Tibial nerve (tissue), 4 donors: ENCODE results near the gene FAM163B. TPM values are rescaled to one million over a fixed set of nuclear protein-coding genes. Genes with fewer than 3 reads are reported as not detected.

ENCODE experiments used
- DNase-seq, 2 donors: peaks; one replicate each; pipeline ENCODE4 v3.0.0-alpha.2; 2019; ENCODE audit warnings: low spot score in 2 of 2
- H3K27ac ChIP-seq, 4 donors: fragments of 200-600 bp; sonication (generic) in 3 of 4; one replicate each; pipeline ENCODE4 v1.5.1; 2017 to 2019; ENCODE audit warnings: mild to moderate bottlenecking in 1 of 4
- H3K27me3 ChIP-seq, 2 donors: fragments of 200-600 bp; sonication (generic) in 1 of 2; one replicate each; pipeline versions ENCODE4 v1.5.1 to v1.6.0; 2017 to 2019
- H3K36me3 ChIP-seq, 3 donors: fragments of 200-600 bp; sonication (generic); one replicate each; pipeline ENCODE4 v1.5.1; 2018 to 2019
- H3K4me1 ChIP-seq, 4 donors: fragments of 200-600 bp; sonication (generic) in 3 of 4; one replicate each; pipeline ENCODE4 v1.5.1; 2017 to 2019
- H3K4me3 ChIP-seq, 4 donors: fragments of 200-600 bp; sonication (generic) in 3 of 4; one replicate each; pipeline ENCODE4 v1.5.1; 2017 to 2019; ENCODE audit warnings: mild to moderate bottlenecking in 1 of 4, moderate library complexity in 1 of 4
- H3K9me3 ChIP-seq, 4 donors: fragments of 200-600 bp; sonication (generic) in 3 of 4; one replicate each; pipeline ENCODE4 v1.5.1; 2017 to 2019
- CTCF ChIP-seq, 5 experiments: fragments of 200-600 bp in 3 of 5; fragments of 450-650 bp in 2 of 5; sonication (generic) in 3 of 5; IDR thresholded peaks; one replicate each; pipeline ENCODE4 v1.5.1; 2016 to 2019; ENCODE audit warnings: antibody characterized with exemption in 5 of 5, mild to moderate bottlenecking in 3 of 5, moderate library complexity in 2 of 5
- EP300 ChIP-seq, 2 donors: sonication (generic); formaldehyde crosslinking; IDR thresholded peaks; one replicate each; pipeline ENCODE4 v1.6.1; 2017; ENCODE audit warnings: antibody characterized with exemption in 2 of 2, mild to moderate bottlenecking in 1 of 2
- POLR2A ChIP-seq, 2 donors: fragments of 450-650 bp; IDR thresholded peaks; one replicate each; pipeline ENCODE4 v1.6.1; 2017; ENCODE audit warnings: antibody characterized with exemption in 2 of 2, mild to moderate bottlenecking in 2 of 2, moderate library complexity in 2 of 2
- WGBS, 2 donors: methylation state at CpG; one replicate each; pipeline ENCODE4 v1.1.5; 2018; 5-methylcytosine and 5-hydroxymethylcytosine counted together
- total RNA-seq, 4 donors: library from RNA; depleted of rRNA; stranded (reverse); fragments of >200 nt; gene quantifications; one replicate each; pipeline ENCODE4 v1.1.0, GENCODE V29; 2016

FAM163B gene
- total RNA-seq, 4 donors from 2014 or later, result 0.90 to 2.2 (median 1.0) TPM; not detected in 1

- H3K4me1 ChIP-seq, result peaks cover 0 to 11% (median 0%) of the 10 kb centered on the region in 4 donors
- no peak for TF ChIP-seq EP300 (IDR thresholded peaks at IDR 0.05)
- no peak for TF ChIP-seq CTCF (IDR thresholded peaks at IDR 0.05)
- TF ChIP-seq POLR2A (IDR thresholded peaks at IDR 0.05), result no peak
- DNase-seq, result no peak
- H3K4me3 ChIP-seq, result no peak overlapping the region
- WGBS, 2 donors, result 76 to 79% methylated on average over 15 of the region's 15 CpGs
- H3K27me3 ChIP-seq, result peaks cover 0 to 11% of the 10 kb centered on the region in 2 donors
- peaks cover 0 to 30% (median 10%) of the 10 kb centered on the region in 4 donors for H3K9me3 ChIP-seq
- no peaks in the 10 kb centered on the region for H3K36me3 ChIP-seq
- no peak overlapping the region for H3K27ac ChIP-seq
These were observed 15.5 kb downstream of the FAM163B start for GRCh38 chr9:133593587-133594253.

- Histone ChIP-seq H3K4me1 (peaks cover 0 to 11% (median 0%) of the 10 kb centered on the region in 4 donors), H3K36me3 (no peaks in the 10 kb centered on the region), H3K4me3 (no peak overlapping the region), H3K27ac (no peak overlapping the region), H3K9me3 (peaks cover 0 to 22% (median 7%) of the 10 kb centered on the region in 4 donors), H3K27me3 (peaks cover 0 to 11% of the 10 kb centered on the region in 2 donors)
- no peak for DNase-seq
- 71 to 86% methylated on average over 16 of the region's 17 CpGs for WGBS, 2 donors
- peak in 1 of 5 experiments; percentile 10 for TF ChIP-seq CTCF (IDR thresholded peaks at IDR 0.05)
- no peak for TF ChIP-seq EP300 (IDR thresholded peaks at IDR 0.05)
- TF ChIP-seq POLR2A (IDR thresholded peaks at IDR 0.05), result no peak
These were observed 16.3 kb downstream of the FAM163B start for GRCh38 chr9:133592731-133593409.

- Histone ChIP-seq H3K36me3 (no peaks in the 10 kb centered on the region), H3K4me3 (no peak overlapping the region), H3K4me1 (peaks cover 0 to 11% (median 0%) of the 10 kb centered on the region in 4 donors), H3K9me3 (peaks cover 0 to 13% (median 1%) of the 10 kb centered on the region in 4 donors), H3K27ac (peak overlapping the region in 1 of 4 donors; percentile 7), H3K27me3 (peaks cover 0 to 13% of the 10 kb centered on the region in 2 donors)
- no peak for TF ChIP-seq CTCF (IDR thresholded peaks at IDR 0.05)
- TF ChIP-seq POLR2A (IDR thresholded peaks at IDR 0.05), result no peak
- no peak for TF ChIP-seq EP300 (IDR thresholded peaks at IDR 0.05)
- WGBS, 2 donors, result 60 to 72% methylated on average over 7 to 10 of the region's 10 CpGs
- no peak for DNase-seq
These were observed 17.2 kb downstream of the FAM163B start for GRCh38 chr9:133591985-133592384.

GRCh38 chr9:133591116-133591910 lies 17.9 kb downstream of the FAM163B start:
- Histone ChIP-seq H3K27me3 (peaks cover 0 to 20% of the 10 kb centered on the region in 2 donors), H3K27ac (peak overlapping the region in 1 of 4 donors; percentile 7), H3K36me3 (no peaks in the 10 kb centered on the region), H3K4me1 (peaks cover 0 to 11% (median 0%) of the 10 kb centered on the region in 4 donors), H3K9me3 (peaks cover 0 to 6% (median 0%) of the 10 kb centered on the region in 4 donors), H3K4me3 (no peak overlapping the region)
- WGBS, 2 donors, result 77 to 85% methylated on average over 13 to 14 of the region's 17 CpGs
- no peak for TF ChIP-seq POLR2A (IDR thresholded peaks at IDR 0.05)
- TF ChIP-seq CTCF (IDR thresholded peaks at IDR 0.05), result no peak
- no peak for TF ChIP-seq EP300 (IDR thresholded peaks at IDR 0.05)
- no peak for DNase-seq
